ENCODE results near the gene RBM3.

Gene RBM3

GRCh38 chrX:48589482-48590162, 15.3 kb downstream of the RBM3 start:
- Histone ChIP-seq H4K20me1 (ENCODE audit: insufficient read depth, low read length) (no peaks in the 10 kb centered on the region), H3K36me3 (replicated peaks; ENCODE audit: low read depth, low read length) (no peaks in the 10 kb centered on the region), H3K9ac (ENCODE audit: low read length) (no peak overlapping the region), H3K79me2 (ENCODE audit: low read length) (no peaks in the 10 kb centered on the region), H3K9me3 (ENCODE audit: insufficient read depth, low read length) (no peaks in the 10 kb centered on the region), H3K27ac (ENCODE audit: low read length) (no peak overlapping the region), H2AFZ (ENCODE audit: low read depth, low read length) (no peak overlapping the region), H3K4me1 (ENCODE audit: low read length) (peaks cover 7% of the 10 kb centered on the region; the same call in 1 of the 2 replicates), H3K4me2 (ENCODE audit: low read length) (no peak overlapping the region), H3K4me3 (ENCODE audit: low read length) (no peak overlapping the region), H3K27me3 (ENCODE audit: low read depth, low read length) (no peaks in the 10 kb centered on the region)
- TF ChIP-seq EZH2phosphoT487 (IDR thresholded peaks at IDR 0.05; ENCODE audit: low read depth) (no peak), CTCF (IDR thresholded peaks at IDR 0.05; ENCODE audit: low read depth, low read length) (no peak)

GRCh38 chrX:48590203-48591103, 16.2 kb downstream of the RBM3 start:
- Histone ChIP-seq H3K79me2 (ENCODE audit: low read length) (no peaks in the 10 kb centered on the region), H3K4me3 (ENCODE audit: low read length) (no peak overlapping the region), H3K4me2 (ENCODE audit: low read length) (no peak overlapping the region), H4K20me1 (ENCODE audit: insufficient read depth, low read length) (no peaks in the 10 kb centered on the region), H3K27me3 (ENCODE audit: low read depth, low read length) (no peaks in the 10 kb centered on the region), H3K4me1 (ENCODE audit: low read length) (peaks cover 7% of the 10 kb centered on the region; the same call in 1 of the 2 replicates), H3K36me3 (replicated peaks; ENCODE audit: low read depth, low read length) (no peaks in the 10 kb centered on the region), H3K9me3 (ENCODE audit: insufficient read depth, low read length) (no peaks in the 10 kb centered on the region), H2AFZ (ENCODE audit: low read depth, low read length) (no peak overlapping the region), H3K9ac (ENCODE audit: low read length) (no peak overlapping the region), H3K27ac (ENCODE audit: low read length) (no peak overlapping the region)
- TF ChIP-seq CTCF (IDR thresholded peaks at IDR 0.05; ENCODE audit: low read depth, low read length) (no peak), EZH2phosphoT487 (IDR thresholded peaks at IDR 0.05; ENCODE audit: low read depth) (no peak)

- Histone ChIP-seq H3K27me3 (ENCODE audit: low read depth, low read length) (no peaks in the 10 kb centered on the region), H3K4me3 (ENCODE audit: low read length) (no peak overlapping the region), H3K9ac (ENCODE audit: low read length) (no peak overlapping the region), H2AFZ (ENCODE audit: low read depth, low read length) (no peak overlapping the region), H3K27ac (ENCODE audit: low read length) (no peak overlapping the region), H3K4me1 (ENCODE audit: low read length) (peaks cover 7% of the 10 kb centered on the region; the same call in 1 of the 2 replicates), H3K79me2 (ENCODE audit: low read length) (no peaks in the 10 kb centered on the region), H3K4me2 (ENCODE audit: low read length) (no peak overlapping the region), H3K9me3 (ENCODE audit: insufficient read depth, low read length) (no peaks in the 10 kb centered on the region), H4K20me1 (ENCODE audit: insufficient read depth, low read length) (no peaks in the 10 kb centered on the region), H3K36me3 (replicated peaks; ENCODE audit: low read depth, low read length) (no peaks in the 10 kb centered on the region)
- TF ChIP-seq CTCF (IDR thresholded peaks at IDR 0.05; ENCODE audit: low read depth, low read length) (no peak), EZH2phosphoT487 (IDR thresholded peaks at IDR 0.05; ENCODE audit: low read depth) (no peak)
Measured at GRCh38 chrX:48591255-48591791, 17.0 kb downstream of the RBM3 start.

GRCh38 chrX:48592971-48593370, 18.7 kb downstream of the RBM3 start:
- Histone ChIP-seq H3K36me3 (replicated peaks; ENCODE audit: low read depth, low read length) (no peaks in the 10 kb centered on the region), H3K4me2 (ENCODE audit: low read length) (no peak overlapping the region), H3K27me3 (ENCODE audit: low read depth, low read length) (no peaks in the 10 kb centered on the region), H3K9me3 (ENCODE audit: insufficient read depth, low read length) (no peaks in the 10 kb centered on the region), H3K79me2 (ENCODE audit: low read length) (no peaks in the 10 kb centered on the region), H4K20me1 (ENCODE audit: insufficient read depth, low read length) (no peaks in the 10 kb centered on the region), H3K27ac (ENCODE audit: low read length) (no peak overlapping the region), H3K4me1 (ENCODE audit: low read length) (peaks cover 7% of the 10 kb centered on the region; the same call in 1 of the 2 replicates), H3K9ac (ENCODE audit: low read length) (no peak overlapping the region), H3K4me3 (ENCODE audit: low read length) (no peak overlapping the region), H2AFZ (ENCODE audit: low read depth, low read length) (no peak overlapping the region)
- TF ChIP-seq EZH2phosphoT487 (IDR thresholded peaks at IDR 0.05; ENCODE audit: low read depth) (no peak), CTCF (IDR thresholded peaks at IDR 0.05; ENCODE audit: low read depth, low read length) (no peak)
